Common myeloid progenitor, CD34-positive (primary cell): ENCODE measurements around the gene IQGAP2.
A peak's percentile ranks its signal among the peaks of the same experiment; 100 is the strongest.

Experiments
- CTCF ChIA-PET: fragments of 350-600 bp; sonication (Branson Sonifier 250); formaldehyde crosslinking; loops from one replicate; lab custom pipeline; 2021; ENCODE audit warnings: antibody characterized with exemption; lab: Charles Lee
- POLR2A ChIA-PET: fragments of 350-600 bp; sonication (Branson Sonifier 250); formaldehyde crosslinking; loops from one replicate; lab custom pipeline; 2021; ENCODE audit warnings: antibody characterized with exemption; lab: Charles Lee
- DNase-seq, 3 donors: peaks; one replicate each; pipeline versions ENCODE4 v3.0.0 to v3.0.0-alpha.2; 2013
- H3K27ac ChIP-seq, 2 experiments: 1 replicate in 1 of 2; 2 replicates in 1 of 2; pipeline ENCODE4 v1.7.0; 2013; ENCODE audit warnings: inconsistent platforms in 2 of 2, low read length in 2 of 2, mild to moderate bottlenecking in 2 of 2, low read depth in 1 of 2, moderate library complexity in 1 of 2; ENCODE audit not compliant: severe bottlenecking in 2 of 2, insufficient read depth in 1 of 2, poor library complexity in 1 of 2
- H3K27me3 ChIP-seq, 5 experiments: replicated peaks in 2 of 5; 1 replicate in 3 of 5; 2 replicates in 2 of 5; pipeline versions ENCODE4 v1.6.1 to v1.7.0; 2013; ENCODE audit warnings: low read length in 4 of 5, mild to moderate bottlenecking in 2 of 5, moderate library complexity in 2 of 5, inconsistent platforms in 1 of 5; ENCODE audit not compliant: insufficient read depth in 5 of 5, control insufficient read depth in 4 of 5
- H3K36me3 ChIP-seq, 4 experiments: 1 replicate in 2 of 4; 2 replicates in 2 of 4; pipeline versions ENCODE4 v1.6.1 to v1.7.0; 2013; ENCODE audit warnings: low read length in 3 of 4, control low read depth in 1 of 4, mild to moderate bottlenecking in 1 of 4; ENCODE audit not compliant: control insufficient read depth in 4 of 4, insufficient read depth in 4 of 4
- H3K4me1 ChIP-seq, 4 experiments: 1 replicate in 3 of 4; 2 replicates in 1 of 4; pipeline versions ENCODE4 v1.6.1 to v1.7.1; 2013; ENCODE audit warnings: low read length in 3 of 4, mild to moderate bottlenecking in 3 of 4, control low read depth in 1 of 4, inconsistent platforms in 1 of 4, moderate library complexity in 1 of 4; ENCODE audit not compliant: control insufficient read depth in 4 of 4, insufficient read depth in 4 of 4; ENCODE audit errors: control extremely low read depth in 1 of 4
- H3K4me3 ChIP-seq, 7 experiments: 1 replicate in 4 of 7; 2 replicates in 3 of 7; pipeline versions ENCODE4 v1.5.1 to v1.7.0; 2013; ENCODE audit warnings: mild to moderate bottlenecking in 7 of 7, low read length in 6 of 7, moderate library complexity in 6 of 7, inconsistent platforms in 2 of 7, low read depth in 2 of 7, control low read depth in 1 of 7; ENCODE audit not compliant: insufficient read depth in 4 of 7, control insufficient read depth in 1 of 7; ENCODE audit errors: extremely low read depth in 1 of 7
- H3K9me3 ChIP-seq, 5 experiments: 1 replicate in 4 of 5; 2 replicates in 1 of 5; pipeline versions ENCODE4 v1.6.1 to v1.7.1; 2013; ENCODE audit warnings: low read length in 4 of 5, mild to moderate bottlenecking in 2 of 5, inconsistent platforms in 1 of 5, low read depth in 1 of 5, moderate library complexity in 1 of 5; ENCODE audit not compliant: control insufficient read depth in 4 of 5, insufficient read depth in 2 of 5; ENCODE audit errors: control extremely low read depth in 1 of 5
- WGBS: methylation state at CpG from one replicate; pipeline ENCODE4 v1.1.5; 2013; ENCODE audit not compliant: insufficient coverage; 5-methylcytosine and 5-hydroxymethylcytosine counted together

Gene IQGAP2

DNA sequence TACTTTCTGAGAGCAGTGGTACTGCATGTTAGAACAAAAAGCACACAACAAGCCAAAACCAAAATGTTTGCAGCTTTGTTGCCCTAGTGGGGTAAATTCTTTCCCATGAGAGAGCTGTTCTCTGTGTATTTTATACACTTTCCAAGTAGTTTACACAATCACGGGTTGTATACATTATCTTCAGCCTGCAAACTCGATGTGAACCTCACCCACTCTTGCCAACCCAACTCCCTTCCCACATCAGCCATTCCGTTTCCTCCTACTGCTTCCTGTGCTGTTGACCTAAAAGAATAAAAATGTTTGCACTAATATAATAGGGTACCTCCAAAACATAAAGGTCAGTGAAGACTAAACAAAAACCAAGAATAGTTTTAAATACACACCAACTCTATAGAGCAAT is 47.0 kb downstream of the IQGAP2 start:
- H3K27me3 ChIP-seq, result no peaks in the 10 kb centered on the region
- no peaks in the 10 kb centered on the region for H3K9me3 ChIP-seq
- DNase-seq, result no peak
- peaks cover 12 to 63% (median 57%) of the 10 kb centered on the region in 4 experiments for H3K4me1 ChIP-seq
- CTCF ChIA-PET, result interaction anchor here (0.8 to 2.4 kb wide), 11 partner anchors 8 to 134 kb away, joined by 3 to 8 read pairs (median 3); partner anchors contain the start of gene IQGAP2
- H3K36me3 ChIP-seq, result peaks cover 5 to 35% (median 19%) of the 10 kb centered on the region in 4 experiments
- POLR2A ChIA-PET, result no interaction called here
- peak overlapping the region in 1 of 2 experiments; percentile 43 for H3K27ac ChIP-seq
- no CpG with 5 or more reads among the region's 3 CpGs for WGBS
- H3K4me3 ChIP-seq, result peak overlapping the region in 1 of 7 experiments; percentile 35

- ChIA-PET POLR2A (no interaction called here), CTCF (interaction anchor here (1.0 to 2.4 kb wide), 6 partner anchors 10 to 55 kb away, joined by 3 to 8 read pairs (median 4); no protein-coding TSS in a partner anchor)
- Histone ChIP-seq H3K27ac (peak overlapping the region in 1 of 2 experiments; percentile 43), H3K4me3 (peak overlapping the region in 1 of 7 experiments; percentile 4), H3K4me1 (peaks cover 11 to 58% (median 54%) of the 10 kb centered on the region in 4 experiments), H3K27me3 (no peaks in the 10 kb centered on the region), H3K36me3 (peaks cover 5 to 31% (median 17%) of the 10 kb centered on the region in 4 experiments), H3K9me3 (no peaks in the 10 kb centered on the region)
- 33% methylated on average over 3 of the region's 6 CpGs for WGBS
- peak in 1 of 3 donors; percentile 46 for DNase-seq
Observed at GRCh38 chr5:76451031-76451701, 48.1 kb downstream of the IQGAP2 start.

DNA sequence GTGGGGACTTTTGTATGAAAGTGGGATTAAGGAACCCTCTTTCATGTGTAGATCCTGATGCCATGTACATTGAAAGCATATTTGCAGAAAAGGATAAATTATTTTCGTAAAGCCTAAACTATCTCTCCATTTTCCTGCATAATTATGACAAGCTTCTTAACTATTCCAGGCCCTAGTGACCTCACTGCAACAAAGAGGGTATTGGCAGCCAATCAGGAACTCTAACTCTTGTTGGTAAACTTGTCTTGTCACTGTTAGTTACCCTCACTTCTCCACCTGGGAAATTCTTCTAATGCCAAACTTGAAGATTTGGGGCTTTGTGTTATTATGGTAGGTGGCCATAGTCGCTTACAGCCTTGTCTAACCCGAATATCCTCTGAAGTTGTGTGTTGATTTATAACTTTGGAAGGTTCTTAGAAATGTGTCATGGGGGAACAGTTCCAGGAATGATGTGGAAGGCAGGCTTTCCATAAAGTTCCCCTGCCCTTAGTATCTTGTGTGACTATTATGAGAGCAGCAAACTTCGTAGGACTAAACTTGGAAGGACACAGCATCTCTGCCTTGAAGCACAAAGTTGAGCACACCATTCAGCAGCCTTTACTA is 52.5 kb downstream of the IQGAP2 start:
- peaks cover 0 to 4% (median 3%) of the 10 kb centered on the region in 4 experiments for H3K36me3 ChIP-seq
- 70% methylated on average over 2 of the region's 4 CpGs for WGBS
- no peak overlapping the region for H3K4me3 ChIP-seq
- H3K9me3 ChIP-seq, result no peaks in the 10 kb centered on the region
- POLR2A ChIA-PET, result interaction anchor here (1.8 kb wide), 1 partner anchor 88 kb away, joined by 4 read pairs; no protein-coding TSS in a partner anchor
- no peaks in the 10 kb centered on the region for H3K27me3 ChIP-seq
- CTCF ChIA-PET, result interaction anchor here (1.1 to 4.1 kb wide), 2 partner anchors 16 to 18 kb away, joined by 5 to 15 read pairs; no protein-coding TSS in a partner anchor
- DNase-seq, result no peak
- peaks cover 14 to 49% (median 42%) of the 10 kb centered on the region in 4 experiments for H3K4me1 ChIP-seq
- peak overlapping the region in 1 of 2 experiments; percentile 7 for H3K27ac ChIP-seq

- peaks cover 0 to 4% (median 3%) of the 10 kb centered on the region in 4 experiments for H3K36me3 ChIP-seq
- WGBS, result 70% methylated on average over 2 of the region's 4 CpGs
- H3K27me3 ChIP-seq, result no peaks in the 10 kb centered on the region
- H3K27ac ChIP-seq, result no peak overlapping the region
- H3K4me1 ChIP-seq, result peaks cover 12 to 43% (median 36%) of the 10 kb centered on the region in 4 experiments
- no peak for DNase-seq
- POLR2A ChIA-PET, result interaction anchor here (1.8 kb wide), 1 partner anchor 87 kb away, joined by 4 read pairs; no protein-coding TSS in a partner anchor
- CTCF ChIA-PET, result interaction anchor here (1.0 to 4.1 kb wide), 3 partner anchors 12 to 18 kb away, joined by 5 to 15 read pairs (median 5); no protein-coding TSS in a partner anchor
- H3K9me3 ChIP-seq, result no peaks in the 10 kb centered on the region
- H3K4me3 ChIP-seq, result no peak overlapping the region
Observed at GRCh38 chr5:76456258-76456657, 53.2 kb downstream of the IQGAP2 start.

GRCh38 chr5:76457674-76458485 is 54.8 kb downstream of the IQGAP2 start:
- no peaks in the 10 kb centered on the region for H3K27me3 ChIP-seq
- 8% methylated on average over 2 of the region's 4 CpGs for WGBS
- CTCF ChIA-PET, result interaction anchor here (0.7 to 4.1 kb wide), 9 partner anchors 9 to 38 kb away, joined by 3 to 15 read pairs (median 4); no protein-coding TSS in a partner anchor
- DNase-seq, result peak in 2 of 3 donors; percentile 40 to 59
- H3K4me3 ChIP-seq, result no peak overlapping the region
- H3K4me1 ChIP-seq, result peaks cover 12 to 39% (median 30%) of the 10 kb centered on the region in 4 experiments
- H3K27ac ChIP-seq, result no peak overlapping the region
- POLR2A ChIA-PET, result interaction anchor here (1.0 kb wide), 1 partner anchor 89 kb away, joined by 4 read pairs; no protein-coding TSS in a partner anchor
- H3K36me3 ChIP-seq, result peaks cover 2 to 19% (median 14%) of the 10 kb centered on the region in 4 experiments
- no peaks in the 10 kb centered on the region for H3K9me3 ChIP-seq

GRCh38 chr5:76458486-76458830 is 55.4 kb downstream of the IQGAP2 start:
- Histone ChIP-seq H3K27me3 (no peaks in the 10 kb centered on the region), H3K27ac (no peak overlapping the region), H3K9me3 (no peaks in the 10 kb centered on the region), H3K4me1 (peaks cover 12 to 39% (median 30%) of the 10 kb centered on the region in 4 experiments), H3K36me3 (peaks cover 6 to 24% (median 17%) of the 10 kb centered on the region in 4 experiments), H3K4me3 (no peak overlapping the region)
- CTCF ChIA-PET, result interaction anchor here (1.0 to 4.1 kb wide), 8 partner anchors 9 to 31 kb away, joined by 3 to 15 read pairs (median 4); no protein-coding TSS in a partner anchor
- no CpG with 5 or more reads among the region's 1 CpG for WGBS
- POLR2A ChIA-PET, result interaction anchor here (1.0 kb wide), 1 partner anchor 89 kb away, joined by 4 read pairs; no protein-coding TSS in a partner anchor
- DNase-seq, result no peak
